Measurements from ENCODE around the gene NMNAT3. TPM values are rescaled to one million over a fixed set of nuclear protein-coding genes. Genes with fewer than 3 reads are reported as not detected.

NMNAT3 gene
- polyA plus RNA-seq, 1 of the 3 experiments (the other 2 are of a cell fraction), result not detected

- no peaks in the 10 kb centered on the region for H3K9me3 ChIP-seq
- peaks cover 0 to 51% of the 10 kb centered on the region in 2 experiments; a peak in 2 of 4 replicates for H3K4me1 ChIP-seq (ENCODE audit: control insufficient read depth in 1 of 2, insufficient read depth in 2 of 2, low read depth in 1 of 2, low read length in 1 of 2)
- TF ChIP-seq RFX5 (IDR thresholded peaks at IDR 0.05; ENCODE audit: low read length), result no peak
- TF ChIP-seq EZH2phosphoT487 (IDR thresholded peaks at IDR 0.05; ENCODE audit: borderline replicate concordance, low read depth), result no peak
- no peak for TF ChIP-seq RXRA (IDR thresholded peaks at IDR 0.05; ENCODE audit: borderline replicate concordance, low read depth)
- TF ChIP-seq IRF3 (IDR thresholded peaks at IDR 0.05; ENCODE audit: low read depth, low read length), result no peak
- no peak for TF ChIP-seq SIN3A (IDR thresholded peaks at IDR 0.05; ENCODE audit: borderline replicate concordance, low read depth, low read length)
- no peak for TF ChIP-seq USF1 (IDR thresholded peaks at IDR 0.05; ENCODE audit: borderline replicate concordance, low read depth)
- no peak for TF ChIP-seq NFIC (IDR thresholded peaks at IDR 0.05; ENCODE audit: borderline replicate concordance)
- no peak for TF ChIP-seq CHD2 (IDR thresholded peaks at IDR 0.05; ENCODE audit: low read length, partially characterized antibody)
- TF ChIP-seq FOXJ3 (CRISPR knock-in tag; IDR thresholded peaks at IDR 0.05), result no peak
- no peak for TF ChIP-seq ZBTB33 (IDR thresholded peaks at IDR 0.05; ENCODE audit: borderline replicate concordance, low read depth)
- TF ChIP-seq MXI1 (IDR thresholded peaks at IDR 0.05; ENCODE audit: low read depth, low read length), result no peak
- no peak for TF ChIP-seq TCF12 (IDR thresholded peaks at IDR 0.05)
- TF ChIP-seq EP300 (IDR thresholded peaks at IDR 0.05; ENCODE audit: borderline replicate concordance in 1 of 2, low read depth in 1 of 2, low read length in 1 of 2), result no peak
- TF ChIP-seq GABPA (IDR thresholded peaks at IDR 0.05; ENCODE audit: low read depth), result no peak
- TF ChIP-seq JUND (IDR thresholded peaks at IDR 0.05), result no peak
- no peak for TF ChIP-seq FOSL2 (IDR thresholded peaks at IDR 0.05; ENCODE audit: borderline replicate concordance, low read depth)
- no peak for TF ChIP-seq TEAD4 (IDR thresholded peaks at IDR 0.05; ENCODE audit: borderline replicate concordance, insufficient read depth)
- TF ChIP-seq MEF2A (IDR thresholded peaks at IDR 0.05; ENCODE audit: borderline replicate concordance, low read depth), result no peak
- H3K9me2 ChIP-seq, result no peaks in the 10 kb centered on the region
- 20% methylated on average over 7 of the region's 7 CpGs for WGBS (ENCODE audit: low lambda C conversion rate)
- no peak overlapping the region for H3K4me3 ChIP-seq (ENCODE audit: low read depth in 2 of 2, low read length in 1 of 2)
- no peaks in the 10 kb centered on the region for H3K36me3 ChIP-seq (replicated peaks in 1 of 2; ENCODE audit: control insufficient read depth in 1 of 2, insufficient read depth in 2 of 2, low read length in 1 of 2)
- H3K4me2 ChIP-seq, result no peak overlapping the region
- no peak for DNase-seq
- peak overlapping the region in 1 of 2 experiments; percentile 99; a peak in 2 of 4 replicates for H3K27ac ChIP-seq (ENCODE audit: low read depth in 2 of 2, low read length in 1 of 2)
- H2AFZ ChIP-seq (ENCODE audit: low read depth), result no peak overlapping the region
- H4K20me1 ChIP-seq (ENCODE audit: insufficient read depth), result no peaks in the 10 kb centered on the region
- no peaks in the 10 kb centered on the region for H3F3A ChIP-seq (replicated peaks; ENCODE audit: insufficient read depth)
- H3K9ac ChIP-seq, result no peak overlapping the region
- H3K79me2 ChIP-seq (ENCODE audit: insufficient read depth), result no peaks in the 10 kb centered on the region
- CTCF ChIA-PET, result interaction anchor here (0.6 to 3.5 kb wide), 3 partner anchors 14 to 262 kb away, joined by 3 to 24 read pairs (median 4); no protein-coding TSS in a partner anchor
- no peaks in the 10 kb centered on the region for H3K27me3 ChIP-seq (ENCODE audit: insufficient read depth)
- POLR2A ChIA-PET, result interaction anchor here (2.2 kb wide), 1 partner anchor 138 kb away, joined by 5 read pairs; no protein-coding TSS in a partner anchor
Observed at GRCh38 chr3:139671863-139672646, 5.7 kb downstream of the NMNAT3 start.
